Measurements from ENCODE around the gene ADAMTSL3. TPM values are rescaled to one million over a fixed set of nuclear protein-coding genes. Genes with fewer than 3 reads are reported as not detected.

The ADAMTSL3 gene
- total RNA-seq, 4 donors from 2014 or later, result 16.2 to 19.7 (median 19.3) TPM

- H3K36me3 ChIP-seq, result no peaks in the 10 kb centered on the region
- no peaks in the 10 kb centered on the region for H3K4me1 ChIP-seq
- H3K9me3 ChIP-seq, result peaks cover 0 to 9% (median 0%) of the 10 kb centered on the region in 4 donors
- 92% methylated on average over 14 of the region's 14 CpGs for WGBS, 2 donors
- TF ChIP-seq POLR2A (IDR thresholded peaks at IDR 0.05) (no peak), EP300 (IDR thresholded peaks at IDR 0.05) (no peak)
- TF ChIP-seq, protein P1, sequence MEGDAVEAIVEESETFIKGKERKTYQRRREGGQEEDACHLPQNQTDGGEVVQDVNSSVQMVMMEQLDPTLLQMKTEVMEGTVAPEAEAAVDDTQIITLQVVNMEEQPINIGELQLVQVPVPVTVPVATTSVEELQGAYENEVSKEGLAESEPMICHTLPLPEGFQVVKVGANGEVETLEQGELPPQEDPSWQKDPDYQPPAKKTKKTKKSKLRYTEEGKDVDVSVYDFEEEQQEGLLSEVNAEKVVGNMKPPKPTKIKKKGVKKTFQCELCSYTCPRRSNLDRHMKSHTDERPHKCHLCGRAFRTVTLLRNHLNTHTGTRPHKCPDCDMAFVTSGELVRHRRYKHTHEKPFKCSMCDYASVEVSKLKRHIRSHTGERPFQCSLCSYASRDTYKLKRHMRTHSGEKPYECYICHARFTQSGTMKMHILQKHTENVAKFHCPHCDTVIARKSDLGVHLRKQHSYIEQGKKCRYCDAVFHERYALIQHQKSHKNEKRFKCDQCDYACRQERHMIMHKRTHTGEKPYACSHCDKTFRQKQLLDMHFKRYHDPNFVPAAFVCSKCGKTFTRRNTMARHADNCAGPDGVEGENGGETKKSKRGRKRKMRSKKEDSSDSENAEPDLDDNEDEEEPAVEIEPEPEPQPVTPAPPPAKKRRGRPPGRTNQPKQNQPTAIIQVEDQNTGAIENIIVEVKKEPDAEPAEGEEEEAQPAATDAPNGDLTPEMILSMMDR (IDR thresholded peaks at IDR 0.05), result no peak
- no peaks in the 10 kb centered on the region for H3K27me3 ChIP-seq
- no peak overlapping the region for H3K27ac ChIP-seq
- no peak for DNase-seq (ENCODE audit: low spot score in 2 of 2)
- H3K4me3 ChIP-seq, result no peak overlapping the region
Observed at GRCh38 chr15:83913034-83913632, 259.2 kb downstream of the ADAMTSL3 start.

DNA sequence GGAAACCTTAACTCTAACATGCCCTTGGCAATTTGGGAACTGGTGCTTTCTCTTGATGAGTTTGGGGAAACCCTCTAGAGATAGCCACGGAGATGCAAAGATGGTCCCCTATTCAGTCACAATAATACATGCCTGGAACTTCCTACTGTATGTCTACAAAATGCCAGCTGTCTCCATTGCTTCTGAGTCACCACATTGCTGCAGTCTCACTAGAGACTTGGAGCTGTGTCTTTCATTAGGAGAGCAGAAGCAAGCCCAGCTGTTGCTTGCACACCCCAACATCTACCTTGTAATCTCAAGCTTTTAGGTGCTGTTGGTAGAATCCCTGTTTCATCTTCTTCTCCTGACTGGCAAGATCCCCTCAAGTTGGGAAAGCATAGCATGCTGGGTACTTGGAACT lies 261.0 kb downstream of the ADAMTSL3 start:
- Histone ChIP-seq H3K27ac (no peak overlapping the region), H3K27me3 (no peaks in the 10 kb centered on the region)
- TF ChIP-seq POLR2A (IDR thresholded peaks at IDR 0.05) (no peak), EP300 (IDR thresholded peaks at IDR 0.05) (no peak)
- TF ChIP-seq, protein P1 (IDR thresholded peaks at IDR 0.05), result no peak

GRCh38 chr15:83917432-83917831 lies 263.5 kb downstream of the ADAMTSL3 start:
- Histone ChIP-seq H3K27me3 (no peaks in the 10 kb centered on the region), H3K4me1 (peaks cover 0 to 5% (median 0%) of the 10 kb centered on the region in 4 donors), H3K27ac (no peak overlapping the region), H3K36me3 (no peaks in the 10 kb centered on the region), H3K9me3 (no peaks in the 10 kb centered on the region), H3K4me3 (no peak overlapping the region)
- TF ChIP-seq POLR2A (IDR thresholded peaks at IDR 0.05) (no peak), EP300 (IDR thresholded peaks at IDR 0.05) (no peak)
- TF ChIP-seq, protein P1 (IDR thresholded peaks at IDR 0.05), result no peak
- DNase-seq (ENCODE audit: low spot score in 2 of 2), result no peak
- 26 to 31% methylated on average over 1 of the region's 1 CpG for WGBS, 2 donors

More for the DNA sequence above, 261.0 kb downstream of the ADAMTSL3 start:
- no peak overlapping the region for H3K4me3 ChIP-seq
- no peak for DNase-seq (ENCODE audit: low spot score in 2 of 2)
- no peaks in the 10 kb centered on the region for H3K36me3 ChIP-seq
- no peaks in the 10 kb centered on the region for H3K9me3 ChIP-seq
- 86 to 95% methylated on average over 1 of the region's 1 CpG for WGBS, 2 donors
- peaks cover 0 to 5% (median 0%) of the 10 kb centered on the region in 4 donors for H3K4me1 ChIP-seq

GRCh38 chr15:83918011-83918410 lies 264.1 kb downstream of the ADAMTSL3 start:
- DNase-seq (ENCODE audit: low spot score in 2 of 2), result no peak
- Histone ChIP-seq H3K27me3 (no peaks in the 10 kb centered on the region), H3K27ac (no peak overlapping the region), H3K4me1 (peaks cover 0 to 5% (median 2%) of the 10 kb centered on the region in 4 donors), H3K9me3 (no peaks in the 10 kb centered on the region), H3K4me3 (no peak overlapping the region), H3K36me3 (no peaks in the 10 kb centered on the region)
- TF ChIP-seq POLR2A (IDR thresholded peaks at IDR 0.05) (no peak), EP300 (IDR thresholded peaks at IDR 0.05) (no peak)
- TF ChIP-seq, protein P1 (IDR thresholded peaks at IDR 0.05), result no peak

GRCh38 chr15:83919319-83919830 lies 265.5 kb downstream of the ADAMTSL3 start:
- TF ChIP-seq, protein P1 (IDR thresholded peaks at IDR 0.05), result no peak
- TF ChIP-seq EP300 (IDR thresholded peaks at IDR 0.05) (no peak), POLR2A (IDR thresholded peaks at IDR 0.05) (no peak)
- H3K9me3 ChIP-seq, result no peaks in the 10 kb centered on the region
- no peak for DNase-seq (ENCODE audit: low spot score in 2 of 2)
- H3K4me3 ChIP-seq, result no peak overlapping the region
- H3K27me3 ChIP-seq, result no peaks in the 10 kb centered on the region
- peaks cover 0 to 5% (median 2%) of the 10 kb centered on the region in 4 donors for H3K4me1 ChIP-seq
- 44 to 49% methylated on average over 5 of the region's 5 CpGs for WGBS, 2 donors
- H3K36me3 ChIP-seq, result no peaks in the 10 kb centered on the region
- H3K27ac ChIP-seq, result no peak overlapping the region
